ENCODE data around the gene PDRG1. TPM values are rescaled to one million over a fixed set of nuclear protein-coding genes. Genes with fewer than 3 reads are reported as not detected.
A peak's percentile ranks its signal among the peaks of the same experiment; 100 is the strongest.

Gene PDRG1
- total RNA-seq, 4 donors from 2014 or later, result 5.1 to 6.6 (median 6.2) TPM

GRCh38 chr20:31896049-31896448 lies 55.8 kb downstream of the PDRG1 start:
- H3K27ac ChIP-seq, result peak overlapping the region in 1 of 4 donors; percentile 25
- TF ChIP-seq POLR2A (IDR thresholded peaks at IDR 0.05) (no peak), CTCF (IDR thresholded peaks at IDR 0.05) (no peak)

GRCh38 chr20:31894980-31895675 lies 56.7 kb downstream of the PDRG1 start:
- no peaks in the 10 kb centered on the region for H3K27me3 ChIP-seq
- H3K36me3 ChIP-seq, result no peaks in the 10 kb centered on the region
- TF ChIP-seq CTCF (IDR thresholded peaks at IDR 0.05) (no peak), POLR2A (IDR thresholded peaks at IDR 0.05) (no peak)
- H3K9me3 ChIP-seq, result no peaks in the 10 kb centered on the region
- peak overlapping the region in 3 of 4 donors; percentile 8 to 51 (median 25) for H3K27ac ChIP-seq
- peak in 2 of 3 donors; percentile 73 to 79 for DNase-seq
- no peaks in the 10 kb centered on the region for H3K4me1 ChIP-seq
- H3K4me3 ChIP-seq, result no peak overlapping the region

More at GRCh38 chr20:31896049-31896448, 55.8 kb downstream of the PDRG1 start:
- Histone ChIP-seq H3K4me3 (no peak overlapping the region), H3K27me3 (no peaks in the 10 kb centered on the region), H3K36me3 (no peaks in the 10 kb centered on the region), H3K9me3 (no peaks in the 10 kb centered on the region), H3K4me1 (no peaks in the 10 kb centered on the region)
- DNase-seq, result no peak

Small RNA genes lying within 50 kb of the gene (small RNA-seq; reads per million reads assigned to genes)
- gene RNU1-94P, result 0 to 0.06 reads per million in 2 donors

Other genes starting within 250 kb of the PDRG1 start
- gene BCL2L1, start 229.2 kb downstream of the PDRG1 start, total RNA-seq, result 100 to 1,000 TPM in 3 of 4 donors, 10 to 100 TPM in 1; 85.0 to 185 (median 144) TPM
- 10 to 100 TPM in 1 of 4 donors, 1 to 10 TPM in 3; 4.4 to 26.4 (median 9.3) TPM for gene TPX2, start 212.8 kb downstream of the PDRG1 start, total RNA-seq
- under 1 TPM in 1 of 4 donors, not detected in 3; 0.57 TPM for gene MYLK2, start 132.7 kb downstream of the PDRG1 start, total RNA-seq
- gene FOXS1, start 106.4 kb downstream of the PDRG1 start, total RNA-seq, result not detected
- gene DUSP15, start 81.5 kb downstream of the PDRG1 start, total RNA-seq, result 10 to 100 TPM in 1 of 4 donors, 1 to 10 TPM in 2, under 1 TPM in 1; 0.53 to 19.8 (median 2.3) TPM
- 1 to 10 TPM in 1 of 4 donors, under 1 TPM in 1, not detected in 2; 0.47 to 1.7 TPM for gene TTLL9, start 81.4 kb downstream of the PDRG1 start, total RNA-seq
- under 1 TPM in 1 of 4 donors, not detected in 3; 0.38 TPM for gene XKR7, start 16.1 kb upstream of the PDRG1 start, total RNA-seq
- gene CCM2L, start 58.4 kb upstream of the PDRG1 start, total RNA-seq, result 1 to 10 TPM in 3 of 4 donors, under 1 TPM in 1; 0.88 to 8.3 (median 3.9) TPM
- 10 to 100 TPM in 3 of 4 donors, 1 to 10 TPM in 1; 8.0 to 56.1 (median 10.5) TPM for gene HCK, start 100.2 kb upstream of the PDRG1 start, total RNA-seq
- gene TM9SF4, start 157.7 kb upstream of the PDRG1 start, total RNA-seq, result 10 to 100 TPM; 28.9 to 59.5 (median 45.5) TPM